ENCODE measurements around the gene KCNIP3. TPM values are rescaled to one million over a fixed set of nuclear protein-coding genes. Genes with fewer than 3 reads are reported as not detected.

The KCNIP3 gene
- polyA plus RNA-seq, 1 of the 3 experiments (the other 2 are of a cell fraction) = 0.97 TPM

GRCh38 chr2:95374921-95375471, 77.8 kb downstream of the KCNIP3 start:
- Histone ChIP-seq H4K20me1 (ENCODE audit: insufficient read depth) (no peaks in the 10 kb centered on the region), H3K79me2 (ENCODE audit: insufficient read depth) (no peaks in the 10 kb centered on the region), H3K9me3 (no peaks in the 10 kb centered on the region), H3K9me2 (no peaks in the 10 kb centered on the region), H3F3A (replicated peaks; ENCODE audit: insufficient read depth) (no peaks in the 10 kb centered on the region), H2AFZ (ENCODE audit: low read depth) (no peak overlapping the region), H3K36me3 (replicated peaks in 1 of 2; ENCODE audit: control insufficient read depth in 1 of 2, insufficient read depth in 2 of 2, low read length in 1 of 2) (no peaks in the 10 kb centered on the region), H3K4me3 (ENCODE audit: low read depth in 2 of 2, low read length in 1 of 2) (no peak overlapping the region), H3K9ac (no peak overlapping the region), H3K4me2 (no peak overlapping the region), H3K27me3 (ENCODE audit: insufficient read depth) (peaks cover 20% of the 10 kb centered on the region; the same call in 1 of the 2 replicates), H3K4me1 (ENCODE audit: control insufficient read depth in 1 of 2, insufficient read depth in 2 of 2, low read depth in 1 of 2, low read length in 1 of 2) (no peaks in the 10 kb centered on the region), H3K27ac (ENCODE audit: low read depth in 2 of 2, low read length in 1 of 2) (no peak overlapping the region)
- ChIA-PET POLR2A (no interaction called here), CTCF (interaction anchor here (1.4 kb wide), 1 partner anchor 14 kb away, joined by 4 read pairs; no protein-coding TSS in a partner anchor)
- no peak for DNase-seq
- 65% methylated on average over 10 of the region's 15 CpGs for WGBS (ENCODE audit: low lambda C conversion rate)
- TF ChIP-seq ELF1 (IDR thresholded peaks at IDR 0.05) (no peak), FOXJ3 (CRISPR knock-in tag; IDR thresholded peaks at IDR 0.05) (no peak), NFIC (IDR thresholded peaks at IDR 0.05; ENCODE audit: borderline replicate concordance) (0 out of 2 replicates have a peak, but pooled peaks have one; percentile 8), USF2 (IDR thresholded peaks at IDR 0.05; ENCODE audit: borderline replicate concordance, low read depth, low read length) (no peak), GATA2 (CRISPR knock-in tag; IDR thresholded peaks at IDR 0.05) (no peak)
- TF ChIP-seq, protein P1, sequence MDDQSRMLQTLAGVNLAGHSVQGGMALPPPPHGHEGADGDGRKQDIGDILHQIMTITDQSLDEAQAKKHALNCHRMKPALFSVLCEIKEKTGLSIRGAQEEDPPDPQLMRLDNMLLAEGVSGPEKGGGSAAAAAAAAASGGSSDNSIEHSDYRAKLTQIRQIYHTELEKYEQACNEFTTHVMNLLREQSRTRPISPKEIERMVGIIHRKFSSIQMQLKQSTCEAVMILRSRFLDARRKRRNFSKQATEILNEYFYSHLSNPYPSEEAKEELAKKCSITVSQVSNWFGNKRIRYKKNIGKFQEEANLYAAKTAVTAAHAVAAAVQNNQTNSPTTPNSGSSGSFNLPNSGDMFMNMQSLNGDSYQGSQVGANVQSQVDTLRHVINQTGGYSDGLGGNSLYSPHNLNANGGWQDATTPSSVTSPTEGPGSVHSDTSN (IDR thresholded peaks at IDR 0.05) = no peak

GRCh38 chr2:95375532-95376150, 78.5 kb downstream of the KCNIP3 start:
- no peak for DNase-seq
- no peak overlapping the region for H2AFZ ChIP-seq (ENCODE audit: low read depth)
- H3K79me2 ChIP-seq (ENCODE audit: insufficient read depth) = no peaks in the 10 kb centered on the region
- H4K20me1 ChIP-seq (ENCODE audit: insufficient read depth) = no peaks in the 10 kb centered on the region
- H3K9me3 ChIP-seq = no peaks in the 10 kb centered on the region
- ChIA-PET POLR2A (no interaction called here), CTCF (interaction anchor here (1.4 kb wide), 1 partner anchor 13 kb away, joined by 4 read pairs; no protein-coding TSS in a partner anchor)
- 51% methylated on average over 19 of the region's 21 CpGs for WGBS (ENCODE audit: low lambda C conversion rate)
- H3K36me3 ChIP-seq (replicated peaks in 1 of 2; ENCODE audit: control insufficient read depth in 1 of 2, insufficient read depth in 2 of 2, low read length in 1 of 2) = no peaks in the 10 kb centered on the region
- H3K27me3 ChIP-seq (ENCODE audit: insufficient read depth) = peaks cover 20% of the 10 kb centered on the region; the same call in 1 of the 2 replicates
- no peak overlapping the region for H3K27ac ChIP-seq (ENCODE audit: low read depth in 2 of 2, low read length in 1 of 2)
- no peak overlapping the region for H3K9ac ChIP-seq
- no peak overlapping the region for H3K4me2 ChIP-seq
- no peaks in the 10 kb centered on the region for H3F3A ChIP-seq (replicated peaks; ENCODE audit: insufficient read depth)
- no peaks in the 10 kb centered on the region for H3K9me2 ChIP-seq
- no peaks in the 10 kb centered on the region for H3K4me1 ChIP-seq (ENCODE audit: control insufficient read depth in 1 of 2, insufficient read depth in 2 of 2, low read depth in 1 of 2, low read length in 1 of 2)
- H3K4me3 ChIP-seq (ENCODE audit: low read depth in 2 of 2, low read length in 1 of 2) = no peak overlapping the region
- TF ChIP-seq NRF1 (IDR thresholded peaks at IDR 0.05; ENCODE audit: low read depth, low read length) = no peak
- no peak for TF ChIP-seq IRF3 (IDR thresholded peaks at IDR 0.05; ENCODE audit: low read depth, low read length)
- TF ChIP-seq, protein P2, sequence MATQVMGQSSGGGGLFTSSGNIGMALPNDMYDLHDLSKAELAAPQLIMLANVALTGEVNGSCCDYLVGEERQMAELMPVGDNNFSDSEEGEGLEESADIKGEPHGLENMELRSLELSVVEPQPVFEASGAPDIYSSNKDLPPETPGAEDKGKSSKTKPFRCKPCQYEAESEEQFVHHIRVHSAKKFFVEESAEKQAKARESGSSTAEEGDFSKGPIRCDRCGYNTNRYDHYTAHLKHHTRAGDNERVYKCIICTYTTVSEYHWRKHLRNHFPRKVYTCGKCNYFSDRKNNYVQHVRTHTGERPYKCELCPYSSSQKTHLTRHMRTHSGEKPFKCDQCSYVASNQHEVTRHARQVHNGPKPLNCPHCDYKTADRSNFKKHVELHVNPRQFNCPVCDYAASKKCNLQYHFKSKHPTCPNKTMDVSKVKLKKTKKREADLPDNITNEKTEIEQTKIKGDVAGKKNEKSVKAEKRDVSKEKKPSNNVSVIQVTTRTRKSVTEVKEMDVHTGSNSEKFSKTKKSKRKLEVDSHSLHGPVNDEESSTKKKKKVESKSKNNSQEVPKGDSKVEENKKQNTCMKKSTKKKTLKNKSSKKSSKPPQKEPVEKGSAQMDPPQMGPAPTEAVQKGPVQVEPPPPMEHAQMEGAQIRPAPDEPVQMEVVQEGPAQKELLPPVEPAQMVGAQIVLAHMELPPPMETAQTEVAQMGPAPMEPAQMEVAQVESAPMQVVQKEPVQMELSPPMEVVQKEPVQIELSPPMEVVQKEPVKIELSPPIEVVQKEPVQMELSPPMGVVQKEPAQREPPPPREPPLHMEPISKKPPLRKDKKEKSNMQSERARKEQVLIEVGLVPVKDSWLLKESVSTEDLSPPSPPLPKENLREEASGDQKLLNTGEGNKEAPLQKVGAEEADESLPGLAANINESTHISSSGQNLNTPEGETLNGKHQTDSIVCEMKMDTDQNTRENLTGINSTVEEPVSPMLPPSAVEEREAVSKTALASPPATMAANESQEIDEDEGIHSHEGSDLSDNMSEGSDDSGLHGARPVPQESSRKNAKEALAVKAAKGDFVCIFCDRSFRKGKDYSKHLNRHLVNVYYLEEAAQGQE (IDR thresholded peaks at IDR 0.05; ENCODE audit: low read depth, low read length) = no peak
- no peak for TF ChIP-seq RXRA (IDR thresholded peaks at IDR 0.05; ENCODE audit: borderline replicate concordance, low read depth)
- TF ChIP-seq USF1 (IDR thresholded peaks at IDR 0.05; ENCODE audit: borderline replicate concordance, low read depth) = no peak
- no peak for TF ChIP-seq JUND (IDR thresholded peaks at IDR 0.05)
- no peak for TF ChIP-seq TAF1 (IDR thresholded peaks at IDR 0.05; ENCODE audit: borderline replicate concordance, low read depth, low read length)
- TF ChIP-seq CTCF (IDR thresholded peaks at IDR 0.05) = no peak
- TF ChIP-seq GABPA (IDR thresholded peaks at IDR 0.05; ENCODE audit: low read depth) = no peak
- no peak for TF ChIP-seq FOXJ3 (CRISPR knock-in tag; IDR thresholded peaks at IDR 0.05)
- TF ChIP-seq, protein P3, sequence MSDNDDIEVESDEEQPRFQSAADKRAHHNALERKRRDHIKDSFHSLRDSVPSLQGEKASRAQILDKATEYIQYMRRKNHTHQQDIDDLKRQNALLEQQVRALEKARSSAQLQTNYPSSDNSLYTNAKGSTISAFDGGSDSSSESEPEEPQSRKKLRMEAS (IDR thresholded peaks at IDR 0.05; ENCODE audit: low read depth) = no peak
